H54 (cell line): Measurements from ENCODE around the gene CEP128.
"Not testable (repeated sequence)": the region's sequence is repeated elsewhere in the genome, so short reads cannot be mapped to it uniquely, and the experiment has no call there.

Experiments used
- DNase-seq: peaks from one replicate; pipeline ENCODE4 v3.0.0; 2011; ENCODE audit warnings: low spot score, mixed read lengths; ENCODE audit not compliant: insufficient read length
- FAIRE-seq: peaks from 3 replicates; lab custom pipeline; 2011; peaks lifted over from hg19 to GRCh38; lab: Jason Lieb, UNC
- POLR2A ChIP-seq: IDR thresholded peaks from 2 replicates; pipeline ENCODE4 v1.6.1; 2011; ENCODE audit warnings: low read depth, mild to moderate bottlenecking, low read length

Gene CEP128

GRCh38 chr14:80959496-80959895, 18.0 kb upstream of the CEP128 start:
- FAIRE-seq: no peak
- TF ChIP-seq POLR2A: no peak
- DNase-seq: no peak

DNA sequence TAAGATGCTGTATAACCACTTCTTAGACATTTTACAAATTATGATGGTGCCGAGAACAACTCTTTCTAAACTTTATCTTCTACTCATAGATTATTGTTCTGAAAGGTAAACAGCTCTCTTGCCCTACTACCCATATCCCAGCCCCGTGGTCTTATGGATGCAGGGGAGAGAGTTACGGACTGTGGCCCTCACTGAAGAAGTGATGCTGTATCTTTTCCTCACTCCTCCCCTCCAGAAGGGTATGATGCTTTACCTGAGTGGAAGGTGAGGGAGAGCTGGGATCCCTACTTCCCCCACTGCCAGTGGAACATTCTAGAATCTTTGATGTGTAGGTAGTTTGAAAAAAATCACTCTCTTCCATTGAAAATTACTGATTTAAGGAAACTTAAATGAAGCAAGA, 17.4 kb upstream of the CEP128 start:
- no peak for TF ChIP-seq POLR2A
- DNase-seq (no peak), FAIRE-seq (no peak)

DNA sequence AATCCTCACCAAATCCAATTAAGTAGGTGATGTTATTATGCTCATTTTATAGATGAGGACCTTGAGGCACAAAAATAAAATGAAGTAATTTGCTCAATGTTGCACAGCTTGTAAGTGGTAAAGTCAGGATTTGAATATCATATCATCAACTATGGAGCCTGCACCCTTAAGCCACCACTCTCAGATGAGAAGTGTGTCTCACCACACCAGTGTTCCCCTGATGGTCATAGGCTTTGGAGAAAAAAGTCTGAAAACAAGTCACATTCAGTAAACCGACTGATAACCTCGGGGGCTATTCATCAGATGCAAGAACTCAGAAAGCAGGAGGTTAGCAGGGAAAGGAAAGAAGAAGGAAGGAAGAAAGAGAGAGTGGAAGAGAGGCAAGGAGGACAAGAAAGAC, 16.7 kb upstream of the CEP128 start:
- DNase-seq: no peak
- no peak for TF ChIP-seq POLR2A
- FAIRE-seq: no peak

DNA sequence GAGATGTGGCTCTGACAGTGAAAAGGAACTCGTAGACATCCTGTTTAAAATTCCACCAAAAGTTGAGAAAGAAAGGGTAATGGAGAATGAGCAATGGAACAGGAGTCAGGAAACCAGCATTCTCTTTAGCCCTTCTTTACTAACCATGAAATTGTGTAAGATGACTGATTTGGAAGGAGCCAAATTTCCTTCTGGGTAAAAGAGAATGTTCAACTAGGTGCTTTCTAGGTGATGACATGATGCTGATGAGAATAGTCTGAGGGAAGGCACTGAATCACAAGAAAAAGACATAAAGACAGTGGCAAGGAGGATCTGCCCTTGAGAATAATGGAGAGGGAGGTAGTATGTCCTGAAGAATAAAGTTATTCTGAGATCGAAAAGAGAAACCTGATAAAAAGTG, 16.1 kb upstream of the CEP128 start:
- TF ChIP-seq POLR2A: no peak
- FAIRE-seq (no peak), DNase-seq (no peak)

- FAIRE-seq (no peak), DNase-seq (no peak)
- no peak for TF ChIP-seq POLR2A
These were observed 15.4 kb upstream of the CEP128 start for GRCh38 chr14:80956922-80957321.

- DNase-seq: no peak
- no peak for FAIRE-seq
- no peak for TF ChIP-seq POLR2A
These were observed 14.6 kb upstream of the CEP128 start for GRCh38 chr14:80956102-80956501.

DNA sequence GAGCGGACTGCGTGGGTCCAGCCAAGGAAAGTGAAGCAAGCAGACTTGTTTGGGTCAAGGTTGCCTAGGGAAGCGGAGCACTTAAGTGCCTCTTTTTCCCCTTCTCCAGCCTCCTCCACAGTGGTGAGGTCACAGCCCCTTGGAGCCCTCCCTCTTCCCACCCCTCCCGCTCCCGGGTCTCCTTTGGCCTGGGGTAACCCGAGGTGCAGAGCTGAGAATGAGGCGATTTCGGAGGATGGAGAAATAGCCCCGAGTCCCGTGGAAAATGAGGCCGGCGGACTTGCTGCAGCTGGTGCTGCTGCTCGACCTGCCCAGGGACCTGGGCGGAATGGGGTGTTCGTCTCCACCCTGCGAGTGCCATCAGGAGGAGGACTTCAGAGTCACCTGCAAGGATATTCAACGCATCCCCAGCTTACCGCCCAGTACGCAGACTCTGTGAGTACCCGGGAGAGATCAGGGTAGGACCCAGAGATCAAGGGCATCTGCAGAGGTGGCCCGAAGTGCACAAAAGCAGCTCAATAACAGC, 13.9 kb upstream of the CEP128 start, which contains the start of gene TSHR:
Gene TSHR, plus strand, starts transcription at position 206 of the 526 bp plus-strand sequence. Its CDS starts 60 bp downstream, at position 266.
- DNase-seq (no peak), FAIRE-seq (no peak)
- TF ChIP-seq POLR2A: no peak

DNA sequence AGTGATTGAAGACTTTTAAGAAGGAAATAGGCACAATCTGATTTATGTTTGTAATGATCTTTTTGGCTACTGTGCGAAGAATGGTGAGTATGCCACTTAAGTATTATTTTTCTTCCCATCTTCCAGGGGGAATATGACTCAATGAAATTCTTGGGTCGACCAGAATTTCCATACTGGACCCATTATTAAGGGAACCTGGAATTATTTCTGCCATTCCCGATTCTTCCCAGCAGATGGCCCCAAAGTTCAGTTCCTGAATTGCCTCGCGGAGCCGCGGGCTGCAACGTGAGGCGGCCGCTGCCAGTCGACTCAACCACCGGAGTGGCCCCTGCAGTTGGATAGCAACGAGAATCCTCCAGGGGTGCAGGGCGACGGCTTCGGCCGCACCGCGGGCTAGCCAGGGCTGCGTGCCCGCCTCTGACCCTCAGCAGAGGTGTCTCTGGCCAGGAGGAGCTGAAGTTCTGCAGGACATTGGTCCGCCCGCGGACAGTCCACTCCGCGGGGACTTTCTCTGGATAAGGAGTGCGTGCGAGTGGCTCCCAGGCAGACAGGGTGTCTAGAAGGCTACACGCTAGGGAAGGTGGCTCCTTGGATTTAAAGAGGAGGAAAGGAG, 13.3 kb upstream of the CEP128 start:
- DNase-seq: peak; percentile 27
- FAIRE-seq: no peak
- TF ChIP-seq POLR2A: no peak

GRCh38 chr14:80953211-80953610, 11.7 kb upstream of the CEP128 start:
- not testable (repeated sequence) for FAIRE-seq, DNase-seq

DNA sequence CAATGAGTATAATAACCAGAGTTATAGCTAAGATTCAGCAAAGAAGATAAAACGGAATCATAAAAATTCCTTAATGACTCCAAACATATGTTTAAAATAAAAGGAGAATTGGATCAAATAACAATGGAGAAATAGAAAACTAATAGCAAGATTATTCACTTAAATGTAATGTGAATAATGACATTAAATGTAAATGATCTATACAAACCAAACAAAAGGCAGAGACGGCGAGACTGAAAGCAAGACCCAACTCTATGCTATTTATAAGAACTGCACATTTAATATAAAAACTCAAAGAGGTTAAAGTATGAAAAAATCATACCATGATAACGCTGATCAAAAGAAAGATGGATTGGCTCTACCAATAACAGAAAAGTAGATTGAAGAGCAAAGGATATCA, 10.0 kb upstream of the CEP128 start:
- no peak for FAIRE-seq
- no peak for DNase-seq
- no peak for TF ChIP-seq POLR2A

- no peak for TF ChIP-seq POLR2A
- FAIRE-seq: no peak
- no peak for DNase-seq
These were observed 6.8 kb upstream of the CEP128 start for GRCh38 chr14:80948291-80948690.

DNA sequence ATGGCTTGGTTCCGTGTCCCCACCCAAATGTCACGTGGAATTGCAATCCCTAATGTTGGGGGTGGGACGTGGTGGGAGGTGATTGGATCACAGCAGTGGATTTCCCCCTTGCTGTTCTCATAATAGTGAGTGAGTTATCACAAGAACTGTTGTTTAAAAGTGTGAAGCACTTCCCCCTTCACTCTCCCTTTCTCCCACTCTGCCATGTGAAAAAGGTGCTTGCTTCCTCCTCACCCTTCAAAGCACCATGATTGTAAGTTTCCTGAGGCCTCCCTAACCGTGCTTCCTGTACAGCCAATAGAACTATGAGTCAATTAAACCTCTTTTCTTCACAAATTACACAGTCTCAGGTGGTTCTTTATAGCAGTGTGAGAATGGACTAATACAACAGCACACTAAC, 5.3 kb upstream of the CEP128 start:
- no peak for TF ChIP-seq POLR2A
- DNase-seq: no peak
- no peak for FAIRE-seq

- FAIRE-seq: no peak
- no peak for DNase-seq
- no peak for TF ChIP-seq POLR2A
These were observed 4.6 kb upstream of the CEP128 start for GRCh38 chr14:80946187-80946586.

DNA sequence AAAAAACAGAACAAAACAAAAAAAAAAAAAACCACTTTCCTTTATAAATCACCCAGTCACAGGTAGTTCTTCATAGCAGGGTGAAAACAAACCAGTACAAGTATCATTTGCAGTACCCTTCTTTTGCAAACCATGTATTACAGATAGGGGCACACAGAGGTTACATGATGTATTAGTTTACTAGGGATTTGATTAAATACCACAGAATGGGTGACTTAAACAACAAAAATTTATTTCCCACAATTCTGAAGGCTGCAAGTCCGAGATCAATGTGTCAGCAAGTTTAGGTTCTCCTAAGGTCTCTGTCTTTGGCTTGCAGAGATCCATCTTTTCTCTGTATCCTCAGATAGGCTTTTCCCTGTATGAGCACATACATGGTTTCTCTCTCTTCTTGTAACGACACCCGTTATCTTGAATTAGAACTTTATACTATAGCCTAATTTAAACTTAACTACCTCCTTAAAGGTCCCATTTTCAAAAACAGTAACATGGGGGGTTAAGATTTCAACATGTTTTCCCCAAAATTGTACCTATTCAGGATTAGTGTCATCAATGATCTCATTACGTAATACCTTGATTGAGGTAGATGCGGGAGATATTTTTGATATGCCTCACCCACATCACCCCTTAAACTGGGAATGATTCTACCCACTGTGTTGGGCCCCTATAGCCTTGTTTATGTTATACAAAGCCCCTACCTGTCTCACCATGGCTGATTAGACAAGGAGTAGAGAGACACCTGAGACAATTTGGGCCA, 3.5 kb upstream of the CEP128 start:
- no peak for FAIRE-seq
- DNase-seq: no peak
- no peak for TF ChIP-seq POLR2A

- no peak for FAIRE-seq
- no peak for DNase-seq
- no peak for TF ChIP-seq POLR2A
These were observed 658 bp upstream of the CEP128 start for GRCh38 chr14:80942191-80942600.

GRCh38 chr14:80940146-80940545, 1.4 kb downstream of the CEP128 start:
- DNase-seq (no peak), FAIRE-seq (peak; percentile 52)
- TF ChIP-seq POLR2A: no peak
